ENCODE data around the gene HOXA7. TPM values are rescaled to one million over a fixed set of nuclear protein-coding genes. Genes with fewer than 3 reads are reported as not detected.

Gene HOXA7
- total and polyA plus RNA-seq, 7 donors = 2.9 to 10.2 (median 6.2) TPM

- ATAC-seq = no peak
- peak overlapping the region; percentile 86 for H3K27ac ChIP-seq
- 82 to 85% (median 84%) methylated on average over 27 of the region's 27 CpGs for WGBS, 3 donors
- peak in 1 of 2 donors; percentile 26 for DNase-seq
- H3K4me1 ChIP-seq = peaks cover 25% of the 10 kb centered on the region
- no peak for TF ChIP-seq CTCF (IDR thresholded peaks at IDR 0.05)
- intact Hi-C loops (cut with DNase I) = loop anchor here (2.0 to 10.0 kb wide), 11 partner anchors 307 to 1595 kb away; partner anchors contain the start of genes CBX3 (in 2 of the 2) and HNRNPA2B1 (in 2 of the 2)
- H3K9me3 ChIP-seq = no peaks in the 10 kb centered on the region
- no peaks in the 10 kb centered on the region for H3K36me3 ChIP-seq (ENCODE audit: insufficient read depth in 1 of 2, low read depth in 1 of 2)
- no peaks in the 10 kb centered on the region for H3K27me3 ChIP-seq (ENCODE audit: insufficient read depth in 3 of 3, low read length in 2 of 3)
- H3K4me3 ChIP-seq = peak overlapping the region; percentile 79
Measured at GRCh38 chr7:27159266-27160144, 3.0 kb upstream of the HOXA7 start.

- ATAC-seq (no peak), DNase-seq (peak in 1 of 2 donors; percentile 52)
- no peaks in the 10 kb centered on the region for H3K27me3 ChIP-seq (ENCODE audit: insufficient read depth in 3 of 3, low read length in 2 of 3)
- TF ChIP-seq CTCF (IDR thresholded peaks at IDR 0.05) = no peak
- 73 to 88% (median 79%) methylated on average over 35 of the region's 35 CpGs for WGBS, 3 donors
- H3K4me1 ChIP-seq = peaks cover 20% of the 10 kb centered on the region
- intact Hi-C loops (cut with DNase I) = loop anchor here (5.0 to 10.0 kb wide), 2 partner anchors 956 to 1274 kb away; partner anchors contain the start of genes CBX3 (in 1 of the 2) and HNRNPA2B1 (in 1 of the 2)
- no peak overlapping the region for H3K4me3 ChIP-seq
- no peaks in the 10 kb centered on the region for H3K9me3 ChIP-seq
- H3K36me3 ChIP-seq (ENCODE audit: insufficient read depth in 1 of 2, low read depth in 1 of 2) = no peaks in the 10 kb centered on the region
- H3K27ac ChIP-seq = peak overlapping the region; percentile 49
Measured at GRCh38 chr7:27158436-27159265, 2.2 kb upstream of the HOXA7 start.

- TF ChIP-seq CTCF (IDR thresholded peaks at IDR 0.05) = no peak
- Histone ChIP-seq H3K9me3 (no peaks in the 10 kb centered on the region), H3K4me3 (no peak overlapping the region), H3K27me3 (ENCODE audit: insufficient read depth in 3 of 3, low read length in 2 of 3) (no peaks in the 10 kb centered on the region), H3K36me3 (ENCODE audit: insufficient read depth in 1 of 2, low read depth in 1 of 2) (no peaks in the 10 kb centered on the region), H3K27ac (peak overlapping the region; percentile 91), H3K4me1 (peaks cover 14% of the 10 kb centered on the region)
- DNase-seq (peak in 1 of 2 donors; percentile 49), ATAC-seq (no peak)
- 86 to 90% (median 88%) methylated on average over 29 to 30 of the region's 30 CpGs for WGBS, 3 donors
- intact Hi-C loops (cut with DNase I) = loop anchor here (5.0 to 10.0 kb wide), 2 partner anchors 956 to 1273 kb away; partner anchors contain the start of genes CBX3 (in 1 of the 2) and HNRNPA2B1 (in 1 of the 2)
Measured at GRCh38 chr7:27157702-27158431, 1.4 kb upstream of the HOXA7 start.
